Activated naive CD8-positive, alpha-beta T cell treated with anti-CD3 and anti-CD28 coated beads, Interleukin-2, amount 50 U/mL, for 16 hours (primary cell): ENCODE data around the gene LZTS2.

ENCODE experiments used
- DNase-seq: peaks from one replicate; pipeline ENCODE4 v3.0.0-alpha.2; 2020; ENCODE audit warnings: low read depth, low spot score

LZTS2 gene

GRCh38 chr10:100979791-100980272 is 19.8 kb upstream of the LZTS2 start:
- DNase-seq: no peak

GRCh38 chr10:100980311-100980710 is 19.3 kb upstream of the LZTS2 start:
- no peak for DNase-seq

GRCh38 chr10:100980711-100981110 is 18.9 kb upstream of the LZTS2 start:
- no peak for DNase-seq

DNA sequence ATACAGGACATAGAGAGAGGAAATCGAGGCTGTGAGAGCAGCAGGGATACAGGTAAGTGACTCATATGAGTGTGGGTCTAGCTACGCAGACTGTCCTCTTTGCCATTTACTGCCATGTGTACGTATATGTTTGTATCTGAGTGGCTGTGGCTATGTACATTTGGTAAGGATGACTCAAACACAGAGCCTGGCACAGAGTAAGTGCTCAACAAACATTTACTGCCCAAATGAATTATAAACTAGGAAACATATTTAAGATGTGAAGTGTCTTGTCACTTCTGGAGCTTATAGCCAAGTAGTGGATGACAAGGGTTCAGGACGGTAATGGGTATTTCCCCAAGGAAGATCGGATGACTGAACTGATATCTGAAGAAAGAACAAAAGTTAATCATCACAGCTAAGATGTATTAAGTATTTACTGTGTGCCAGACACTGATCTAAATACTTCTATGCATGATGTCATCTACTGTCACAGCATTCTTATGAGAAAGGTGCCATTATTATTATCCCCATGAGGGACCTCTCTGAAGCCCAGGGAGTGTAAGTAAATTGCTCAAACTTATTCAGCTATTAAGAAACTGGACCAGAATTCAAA is 18.3 kb upstream of the LZTS2 start:
- DNase-seq: no peak

DNA sequence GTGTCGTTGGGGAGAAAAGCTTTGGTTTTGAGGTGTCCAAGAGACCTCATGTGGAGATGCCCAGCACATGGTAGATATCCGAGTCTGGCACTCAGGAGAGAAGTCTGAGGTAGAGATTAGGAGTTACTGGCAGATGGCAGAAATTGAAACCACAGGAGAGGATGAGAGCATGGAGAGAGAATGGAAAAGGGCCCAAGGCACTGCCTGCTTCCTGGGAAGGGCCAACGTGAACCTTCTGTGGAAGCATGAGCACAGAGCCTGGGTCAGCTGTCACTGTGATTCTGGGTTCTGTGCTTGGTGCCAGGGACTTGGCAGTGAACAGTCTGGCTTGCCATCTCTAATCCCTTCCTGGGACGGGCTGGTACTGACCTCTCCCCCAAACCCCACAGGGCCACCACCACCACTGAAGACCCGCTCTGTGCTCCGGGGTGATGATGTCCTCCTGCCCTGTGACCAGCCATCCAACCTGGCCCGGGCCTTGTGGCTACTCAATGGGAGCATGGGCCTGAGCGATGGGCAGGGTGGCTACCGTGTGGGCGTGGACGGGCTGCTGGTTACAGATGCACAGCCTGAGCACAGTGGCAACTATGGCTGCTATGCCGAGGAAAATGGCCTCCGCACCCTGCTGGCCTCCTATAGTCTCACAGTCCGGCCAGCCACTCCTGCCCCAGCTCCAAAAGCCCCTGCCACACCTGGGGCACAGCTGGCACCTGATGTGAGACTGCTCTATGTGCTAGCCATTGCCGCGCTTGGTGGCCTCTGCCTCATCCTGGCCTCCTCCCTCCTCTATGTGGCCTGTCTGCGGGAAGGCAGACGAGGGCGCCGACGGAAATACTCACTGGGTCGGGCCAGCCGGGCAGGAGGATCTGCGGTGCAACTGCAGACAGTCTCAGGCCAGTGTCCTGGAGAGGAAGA is 16.4 kb upstream of the LZTS2 start:
- DNase-seq: no peak

DNA sequence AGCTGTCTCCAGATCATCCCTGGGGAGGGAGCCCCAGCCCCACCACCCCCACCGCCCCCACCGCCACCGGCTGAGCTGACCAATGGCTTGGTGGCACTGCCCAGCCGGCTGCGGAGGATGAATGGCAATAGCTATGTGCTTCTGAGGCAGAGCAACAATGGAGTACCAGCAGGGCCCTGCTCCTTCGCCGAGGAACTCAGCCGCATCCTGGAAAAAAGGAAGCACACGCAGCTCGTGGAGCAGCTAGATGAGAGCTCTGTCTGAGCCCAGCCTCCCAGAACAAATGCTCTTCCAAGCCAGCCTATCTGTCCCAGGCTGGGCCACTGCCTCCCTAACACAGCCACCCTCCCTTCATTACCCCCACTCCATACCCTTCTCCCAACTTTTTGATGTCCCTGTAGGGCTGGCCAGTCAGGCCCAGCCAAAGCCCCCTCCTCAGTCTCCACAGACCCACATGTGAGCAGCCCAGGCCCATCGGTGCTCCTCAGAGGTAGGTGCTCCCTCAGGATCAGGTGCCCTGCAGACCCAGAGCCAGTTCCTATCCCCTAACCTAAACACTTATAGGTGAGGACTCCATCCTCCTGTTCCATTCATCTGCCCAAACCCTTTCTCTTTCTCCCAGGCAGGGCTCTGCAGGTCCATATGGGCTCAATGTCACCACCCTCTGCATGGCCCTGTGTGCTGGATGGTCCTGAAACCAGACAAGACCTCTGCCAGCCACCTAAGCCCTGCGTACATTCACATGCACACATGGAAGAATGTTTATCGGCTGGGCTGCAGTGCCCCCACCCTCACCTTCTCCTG is 15.5 kb upstream of the LZTS2 start:
- no peak for DNase-seq

GRCh38 chr10:100984672-100985177 is 14.9 kb upstream of the LZTS2 start:
- DNase-seq: no peak

GRCh38 chr10:100985336-100985735 is 14.3 kb upstream of the LZTS2 start:
- no peak for DNase-seq

- no peak for DNase-seq
Measured at GRCh38 chr10:100986623-100986951, 13.0 kb upstream of the LZTS2 start.

- peak; percentile 75 for DNase-seq
Measured at GRCh38 chr10:100986952-100987684, 12.5 kb upstream of the LZTS2 start, which contains the start of the genes MRPL43 and TWNK. Gene MRPL43 (minus strand): TSS chr10:100987497. CDS start chr10:100987443, 54 bp downstream. Gene TWNK (plus strand): TSS chr10:100987543. CDS start chr10:100988211, 668 bp downstream.

GRCh38 chr10:100987685-100988049 is 11.9 kb upstream of the LZTS2 start:
- DNase-seq: no peak

- no peak for DNase-seq
Measured at GRCh38 chr10:100988166-100988565, 11.4 kb upstream of the LZTS2 start.

- DNase-seq: no peak
Measured at GRCh38 chr10:100989088-100989487, 10.5 kb upstream of the LZTS2 start.

DNA sequence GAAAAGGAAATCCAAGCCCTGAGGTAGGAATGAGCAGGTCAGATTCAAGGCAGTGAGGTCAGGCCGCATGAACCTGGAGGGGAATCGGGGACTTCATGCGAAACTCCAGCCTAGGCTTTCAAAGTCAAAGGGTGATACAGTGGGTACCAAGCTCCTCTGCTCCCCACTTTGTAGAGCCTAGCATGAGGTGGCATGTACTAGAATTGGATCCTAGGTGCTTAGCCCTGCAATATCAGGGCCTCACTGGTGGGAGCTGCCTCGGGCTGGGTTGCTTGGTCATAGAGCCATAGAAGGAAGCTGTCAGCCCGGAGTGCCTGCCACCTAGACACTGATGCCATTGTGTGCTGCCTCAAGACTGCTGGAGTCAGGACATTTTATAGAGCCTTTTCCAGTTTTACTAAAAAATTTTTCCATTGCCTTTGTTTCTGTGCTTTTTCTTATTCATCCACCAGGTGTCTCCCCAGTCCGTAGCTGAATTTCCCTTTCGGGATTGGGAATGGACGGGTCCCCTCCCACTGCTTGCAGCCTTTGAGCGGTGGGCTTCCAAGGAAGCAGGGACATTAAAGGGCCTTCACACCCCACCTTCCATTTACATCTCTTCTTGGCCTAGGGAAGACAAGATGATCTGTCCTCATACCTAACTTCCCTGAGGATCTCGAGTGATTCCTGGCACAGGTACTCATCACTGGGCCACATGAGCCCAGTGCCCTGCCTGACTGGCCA is 5.5 kb upstream of the LZTS2 start:
- no peak for DNase-seq

DNA sequence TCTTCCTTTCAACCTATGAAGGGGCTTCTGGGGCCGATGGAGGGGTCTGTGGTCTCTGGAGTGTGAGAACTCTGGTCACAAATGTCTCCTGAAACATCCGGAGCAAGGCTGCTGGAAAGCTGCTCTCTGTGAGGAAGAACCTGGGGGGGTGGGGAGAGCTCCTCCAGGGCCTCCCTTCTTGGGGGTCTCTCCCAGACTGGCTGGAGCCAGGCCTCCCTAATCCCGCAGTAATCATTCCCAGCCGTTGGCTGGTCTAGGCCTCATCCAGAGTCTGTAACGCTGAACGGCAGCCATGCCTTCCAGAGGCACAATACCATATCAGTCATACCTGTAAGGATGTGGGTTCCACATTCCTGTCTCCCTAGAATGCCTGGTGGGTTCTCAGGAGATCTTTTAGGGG is 4.4 kb upstream of the LZTS2 start:
- no peak for DNase-seq

DNA sequence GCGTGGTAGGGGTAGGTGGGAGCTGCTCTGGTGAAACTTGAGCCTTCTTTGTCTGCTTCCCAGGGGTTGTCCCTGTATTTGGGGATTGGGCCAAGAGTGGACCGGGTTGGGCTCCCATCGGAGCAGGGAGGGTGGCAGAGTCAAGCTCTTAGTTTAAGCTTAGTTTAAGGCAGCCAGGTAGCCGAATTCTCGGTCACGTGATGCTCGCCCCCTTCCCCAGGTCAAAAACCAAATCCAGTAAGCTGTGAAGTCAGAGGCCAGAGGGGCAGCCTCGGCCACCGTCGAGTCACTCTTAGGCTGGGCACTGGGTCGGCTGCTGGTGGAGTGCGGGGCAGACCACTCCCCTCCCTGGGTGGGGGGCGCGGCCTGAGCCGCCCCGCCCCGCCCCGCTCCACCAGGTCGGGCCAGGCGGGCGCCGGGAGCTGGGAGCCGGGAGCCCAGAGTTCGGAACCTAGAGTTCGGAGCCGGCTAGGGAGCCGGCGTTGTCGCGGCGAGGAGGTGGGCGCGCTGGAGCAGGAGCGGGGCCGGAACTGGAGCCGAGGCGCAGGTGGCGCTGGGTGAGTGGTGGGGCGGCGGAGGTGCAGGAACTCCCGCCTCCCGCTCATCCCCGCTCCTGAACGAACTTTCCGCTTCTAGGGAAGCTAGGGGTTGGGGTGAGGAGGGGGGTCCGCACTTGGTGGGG is 2.8 kb upstream of the LZTS2 start:
- DNase-seq: no peak

DNA sequence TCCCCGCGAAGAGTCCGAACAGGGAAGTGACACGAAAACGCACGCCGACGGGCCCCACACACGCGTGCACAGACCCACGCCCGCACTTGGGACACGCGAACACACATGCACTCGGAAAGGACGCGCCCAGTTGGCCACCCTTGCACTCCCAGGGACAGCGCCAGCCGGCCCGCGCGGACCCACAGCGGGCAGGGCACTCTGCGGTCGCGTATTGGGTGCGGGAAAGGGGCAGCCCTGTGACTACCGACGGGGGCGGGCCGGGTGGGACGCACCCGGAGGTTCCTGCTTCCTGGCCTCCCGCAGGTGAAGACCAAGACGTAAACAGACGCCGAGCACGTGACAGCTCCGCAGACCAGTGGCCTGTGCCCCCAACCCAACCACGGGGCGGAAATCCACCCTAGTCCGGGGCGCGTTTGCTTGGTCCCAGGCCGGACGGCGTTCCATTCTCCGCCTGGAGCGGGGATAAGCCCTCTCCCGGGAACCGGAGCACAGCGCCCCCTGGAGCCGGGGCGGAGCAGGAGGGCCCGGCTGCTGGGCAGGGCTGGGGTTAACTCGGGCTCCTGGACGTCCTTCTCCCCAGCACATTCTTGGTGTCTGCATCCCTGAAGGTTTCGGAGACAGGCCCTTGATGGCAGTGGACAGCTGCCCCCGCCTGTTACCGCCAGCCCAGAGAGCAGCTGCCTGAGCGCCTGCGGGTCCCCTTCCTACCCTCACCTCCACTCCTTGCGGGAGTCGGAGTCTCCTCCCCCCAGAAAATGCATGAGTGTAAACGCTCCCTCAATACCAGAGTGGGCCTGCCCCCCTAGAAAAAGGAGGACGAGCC is 2.0 kb upstream of the LZTS2 start:
- DNase-seq: peak; percentile 18

GRCh38 chr10:100998183-100998990 is 1.2 kb upstream of the LZTS2 start:
- peak; percentile 30 for DNase-seq
